SK-N-SH treated with all-trans-retinoic acid at 6 μM for 48 hours (cell line): ENCODE data around the gene PSME4.

Experiments used
- ARNTL ChIP-seq: fragments of 450-650 bp; formaldehyde crosslinking; IDR thresholded peaks from 2 replicates; pipeline ENCODE4 v1.5.0; 2020; ENCODE audit warnings: low read depth, mild to moderate bottlenecking, moderate library complexity, borderline replicate concordance
- CSDC2 ChIP-seq: fragments of 250-450 bp; sonication (Bioruptor Pico); IDR thresholded peaks from 2 replicates; pipeline ENCODE4 v1.5.0; 2020; ENCODE audit warnings: mild to moderate bottlenecking, moderate library complexity
- GLIS3 ChIP-seq: fragments of 250-450 bp; sonication (Bioruptor Pico); IDR thresholded peaks from 2 replicates; pipeline ENCODE4 v1.5.0; 2020; ENCODE audit warnings: mild to moderate bottlenecking, moderate library complexity
- TOX ChIP-seq: fragments of 250-450 bp; sonication (Bioruptor Pico); IDR thresholded peaks from 2 replicates; pipeline ENCODE4 v1.8.0; 2021; ENCODE audit warnings: mild to moderate bottlenecking, moderate library complexity, borderline replicate concordance
- ZFP3 ChIP-seq: fragments of 250-450 bp; sonication (Bioruptor Pico); IDR thresholded peaks from 2 replicates; pipeline ENCODE4 v1.5.0; 2020; ENCODE audit warnings: mild to moderate bottlenecking, moderate library complexity

DNA sequence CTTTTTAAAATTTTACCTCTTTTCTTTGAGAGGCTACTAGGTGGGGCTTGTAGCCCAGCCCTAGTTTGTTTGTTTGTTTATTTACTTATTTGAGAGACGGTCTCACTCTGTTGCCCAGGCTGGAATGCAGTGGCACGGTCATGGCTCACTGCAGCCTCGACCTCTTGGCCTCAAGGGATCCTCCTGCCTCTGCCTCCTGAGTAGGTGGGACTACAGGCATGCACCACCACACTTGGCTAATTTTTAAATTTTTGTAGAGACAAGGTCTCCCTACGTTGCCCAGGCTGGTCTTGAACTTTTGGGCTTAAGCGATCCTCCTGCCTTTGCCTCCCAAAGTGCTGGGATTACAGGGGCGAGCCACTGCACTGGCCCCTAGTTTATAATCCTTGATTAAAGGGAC is 149.0 kb downstream of the PSME4 start:
- TF ChIP-seq TOX (no peak), GLIS3 (CRISPR knock-in tag) (no peak), ZFP3 (CRISPR knock-in tag) (no peak), ARNTL (no peak), CSDC2 (CRISPR knock-in tag) (no peak)
